ENCODE data around the gene GMDS. TPM values are rescaled to one million over a fixed set of nuclear protein-coding genes. Genes with fewer than 3 reads are reported as not detected.

The GMDS gene
- total and polyA plus RNA-seq, 2 of the 8 experiments (the other 6 are each of a cell fraction or from before 2014, with no cell fraction given), result 16.8 to 50.0 TPM

GRCh38 chr6:2188397-2188796, 57.0 kb downstream of the GMDS start (continued):
- TF ChIP-seq KDM4A (IDR thresholded peaks at IDR 0.05; ENCODE audit: low read depth, low read length, severe bottlenecking), result no peak
- no peak for TF ChIP-seq CHD1 (IDR thresholded peaks at IDR 0.05; ENCODE audit: low read depth, low read length)
- TF ChIP-seq GABPA (IDR thresholded peaks at IDR 0.05; ENCODE audit: borderline replicate concordance, insufficient read depth, low read length), result no peak
- TF ChIP-seq SP1 (IDR thresholded peaks at IDR 0.05; ENCODE audit: low read depth, low read length), result no peak
- TF ChIP-seq BCL11A (IDR thresholded peaks at IDR 0.05; ENCODE audit: low read depth in 2 of 2, low read length in 2 of 2), result no peak
- TF ChIP-seq CHD2 (IDR thresholded peaks at IDR 0.05; ENCODE audit: low read length), result no peak
- TF ChIP-seq YY1 (IDR thresholded peaks at IDR 0.05; ENCODE audit: low read depth, low read length), result no peak
